Progenitor cell of endocrine pancreas (in vitro differentiated cells): ENCODE data around the gene IFT80. TPM values are rescaled to one million over a fixed set of nuclear protein-coding genes. Genes with fewer than 3 reads are reported as not detected.

ENCODE experiments used
- DNase-seq: peaks from one replicate; pipeline ENCODE4 v3.0.0; 2021; ENCODE audit warnings: low spot score; ENCODE audit not compliant: unreplicated experiment
- H3K27ac Mint-ChIP-seq: 2 replicates; pipeline ENCODE4 v1.8.0; 2021; ENCODE audit warnings: mild to moderate bottlenecking, moderate library complexity, mixed read lengths
- H3K27me3 Mint-ChIP-seq: 2 replicates; pipeline ENCODE4 v1.8.0; 2021; ENCODE audit warnings: mixed read lengths
- H3K36me3 Mint-ChIP-seq: 2 replicates; pipeline ENCODE4 v1.8.0; 2022; ENCODE audit warnings: mixed read lengths; ENCODE audit not compliant: insufficient read depth
- H3K4me1 Mint-ChIP-seq: 2 replicates; pipeline ENCODE4 v1.8.0; 2021; ENCODE audit warnings: low read depth, mixed read lengths
- H3K4me3 Mint-ChIP-seq: 2 replicates; pipeline ENCODE4 v1.8.0; 2021; ENCODE audit warnings: low read depth, mild to moderate bottlenecking, moderate library complexity, mixed read lengths
- H3K9me3 Mint-ChIP-seq: 2 replicates; pipeline ENCODE4 v1.8.0; 2021; ENCODE audit warnings: low read depth, mixed read lengths
- CTCF ChIP-seq: fragments of 200-600 bp; sonication (generic); IDR thresholded peaks from one replicate; pipeline ENCODE4 v1.5.0; 2021; ENCODE audit warnings: antibody characterized with exemption, mild to moderate bottlenecking; ENCODE audit not compliant: unreplicated experiment
- total RNA-seq: library from RNA; stranded (reverse); gene quantifications from 2 replicates; pipeline ENCODE4 v1.2.1, GENCODE V29; 2021

Gene IFT80
- total RNA-seq, 1 donor from 2014 or later = 48.1 TPM

- TF ChIP-seq CTCF = no peak
- Mint-ChIP-seq H3K27me3 (no peaks in the 10 kb centered on the region), H3K27ac (no peak overlapping the region), H3K36me3 (peaks cover 12% of the 10 kb centered on the region), H3K4me3 (no peak overlapping the region), H3K9me3 (peaks cover 6% of the 10 kb centered on the region), H3K4me1 (no peaks in the 10 kb centered on the region)
- DNase-seq = no peak
These were observed 86.9 kb downstream of the IFT80 start for GRCh38 chr3:160312014-160312624.

- DNase-seq = no peak
- peaks cover 1% of the 10 kb centered on the region for H3K36me3 Mint-ChIP-seq
- H3K4me1 Mint-ChIP-seq = no peaks in the 10 kb centered on the region
- no peak overlapping the region for H3K4me3 Mint-ChIP-seq
- H3K9me3 Mint-ChIP-seq = no peaks in the 10 kb centered on the region
- H3K27me3 Mint-ChIP-seq = no peaks in the 10 kb centered on the region
- no peak for TF ChIP-seq CTCF
- H3K27ac Mint-ChIP-seq = no peak overlapping the region
These were observed 96.2 kb downstream of the IFT80 start for GRCh38 chr3:160302806-160303205.

- Mint-ChIP-seq H3K4me1 (no peaks in the 10 kb centered on the region), H3K27ac (no peak overlapping the region), H3K9me3 (no peaks in the 10 kb centered on the region), H3K27me3 (no peaks in the 10 kb centered on the region), H3K4me3 (no peak overlapping the region), H3K36me3 (peaks cover 5% of the 10 kb centered on the region)
- no peak for DNase-seq
- TF ChIP-seq CTCF = no peak
These were observed 102.4 kb downstream of the IFT80 start for GRCh38 chr3:160296591-160296990.

- TF ChIP-seq CTCF = no peak
- Mint-ChIP-seq H3K27ac (no peak overlapping the region), H3K36me3 (peaks cover 11% of the 10 kb centered on the region), H3K27me3 (no peaks in the 10 kb centered on the region), H3K9me3 (no peaks in the 10 kb centered on the region), H3K4me3 (no peak overlapping the region), H3K4me1 (no peaks in the 10 kb centered on the region)
- DNase-seq = no peak
These were observed 107.1 kb downstream of the IFT80 start for GRCh38 chr3:160291909-160292299.

GRCh38 chr3:160291290-160291908, 107.6 kb downstream of the IFT80 start:
- no peaks in the 10 kb centered on the region for H3K4me1 Mint-ChIP-seq
- H3K9me3 Mint-ChIP-seq = no peaks in the 10 kb centered on the region
- peaks cover 11% of the 10 kb centered on the region for H3K36me3 Mint-ChIP-seq
- no peak for DNase-seq
- H3K27me3 Mint-ChIP-seq = no peaks in the 10 kb centered on the region
- TF ChIP-seq CTCF = no peak
- no peak overlapping the region for H3K4me3 Mint-ChIP-seq
- peak overlapping the region; percentile 63 for H3K27ac Mint-ChIP-seq
